LNCaP clone FGC (cell line): ENCODE results near the gene NAA35.

Source experiments
- DNase-seq: peaks from one replicate; pipeline ENCODE4 v3.0.0-alpha.2; 2011; ENCODE audit warnings: low read depth
- H3K4me3 ChIP-seq: 2 replicates; pipeline ENCODE4 v1.5.1; 2011; ENCODE audit warnings: mild to moderate bottlenecking, low read depth, low read length, control low read depth
- CTCF ChIP-seq: IDR thresholded peaks from 2 replicates; pipeline ENCODE4 v1.5.1; 2012; ENCODE audit warnings: mild to moderate bottlenecking; ENCODE audit not compliant: control insufficient read depth, insufficient read depth; ENCODE audit errors: extremely low read depth

NAA35 gene

DNA sequence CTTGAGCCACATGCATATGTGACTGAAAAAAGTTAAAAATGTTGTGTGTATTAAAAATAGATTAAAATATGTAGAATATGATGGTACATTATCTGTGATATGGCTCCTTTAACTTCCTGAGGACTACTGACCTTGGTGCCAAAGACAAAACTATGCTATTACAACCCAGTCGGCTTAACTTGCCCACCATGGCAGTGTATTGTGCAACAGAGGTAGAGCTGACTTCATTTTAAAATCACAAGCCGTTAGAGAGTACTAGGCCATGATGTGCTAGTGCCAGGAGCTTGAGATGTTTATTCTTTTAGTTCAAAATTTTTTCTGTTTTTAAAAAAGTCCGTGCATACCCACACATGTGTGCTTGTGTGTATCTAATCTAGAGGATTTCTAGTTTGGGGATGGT is 46.3 kb downstream of the NAA35 start:
- H3K4me3 ChIP-seq: no peak overlapping the region
- no peak for DNase-seq
- TF ChIP-seq CTCF: no peak

DNA sequence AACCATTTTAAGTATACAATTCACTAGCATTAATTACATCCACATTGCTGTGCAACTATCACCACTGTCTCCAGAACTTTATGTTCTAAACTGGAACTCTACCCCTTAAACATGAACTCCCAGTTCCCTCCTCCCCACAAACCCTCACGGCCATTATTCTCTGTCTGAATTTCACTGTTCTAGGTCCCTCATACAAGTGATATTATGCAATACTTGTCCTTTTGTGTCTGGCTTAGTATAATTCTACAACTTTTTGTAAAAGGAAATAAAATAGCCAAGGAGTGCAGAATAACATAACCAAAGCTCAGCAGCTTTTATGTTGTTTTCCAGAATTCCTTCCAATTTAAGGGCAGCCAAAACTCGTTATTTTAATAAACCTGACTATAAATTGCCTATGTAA is 53.2 kb downstream of the NAA35 start:
- no peak for DNase-seq
- H3K4me3 ChIP-seq: no peak overlapping the region
- no peak for TF ChIP-seq CTCF

DNA sequence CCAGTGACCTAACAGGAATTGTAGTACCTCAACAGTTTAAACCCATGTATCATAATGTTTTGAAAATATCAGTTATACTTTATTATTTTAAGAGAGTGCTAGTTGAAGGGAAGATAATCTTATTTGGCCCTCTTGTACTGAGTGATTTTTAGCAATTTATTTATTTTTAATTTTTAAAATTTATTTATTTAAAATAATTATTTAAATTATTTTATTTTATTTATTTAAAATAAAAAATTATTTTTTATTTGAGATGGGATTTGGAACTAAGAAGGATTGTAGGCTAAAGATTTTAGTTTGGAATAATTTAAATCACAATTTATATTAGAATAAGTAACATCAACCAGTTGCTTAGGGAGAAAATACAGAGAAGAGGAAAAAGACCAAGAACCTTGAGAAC is 54.2 kb downstream of the NAA35 start:
- no peak for TF ChIP-seq CTCF
- no peak for DNase-seq
- no peak overlapping the region for H3K4me3 ChIP-seq

DNA sequence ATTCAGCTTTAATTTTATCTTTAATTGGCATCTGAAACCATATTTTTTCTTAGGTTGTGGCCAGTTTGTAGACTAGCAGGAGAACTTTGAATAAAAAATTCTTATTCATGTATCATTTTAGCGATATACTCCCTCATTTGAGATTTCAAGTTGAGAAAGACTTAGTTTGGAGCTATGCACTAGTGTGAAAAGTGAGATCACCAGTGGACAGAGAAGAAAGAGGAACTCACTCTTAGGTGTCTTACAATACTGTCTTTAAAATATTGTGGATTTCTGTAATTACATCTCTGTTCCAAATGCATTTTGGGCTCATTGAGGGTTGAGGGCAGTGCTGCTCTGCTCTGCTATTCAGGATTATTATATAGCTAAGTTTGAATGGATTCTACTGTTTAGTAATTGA is 54.7 kb downstream of the NAA35 start:
- no peak for TF ChIP-seq CTCF
- DNase-seq: no peak
- no peak overlapping the region for H3K4me3 ChIP-seq

GRCh38 chr9:86005253-86005775 is 64.4 kb downstream of the NAA35 start:
- no peak for DNase-seq
- no peak for TF ChIP-seq CTCF
- H3K4me3 ChIP-seq: no peak overlapping the region

DNA sequence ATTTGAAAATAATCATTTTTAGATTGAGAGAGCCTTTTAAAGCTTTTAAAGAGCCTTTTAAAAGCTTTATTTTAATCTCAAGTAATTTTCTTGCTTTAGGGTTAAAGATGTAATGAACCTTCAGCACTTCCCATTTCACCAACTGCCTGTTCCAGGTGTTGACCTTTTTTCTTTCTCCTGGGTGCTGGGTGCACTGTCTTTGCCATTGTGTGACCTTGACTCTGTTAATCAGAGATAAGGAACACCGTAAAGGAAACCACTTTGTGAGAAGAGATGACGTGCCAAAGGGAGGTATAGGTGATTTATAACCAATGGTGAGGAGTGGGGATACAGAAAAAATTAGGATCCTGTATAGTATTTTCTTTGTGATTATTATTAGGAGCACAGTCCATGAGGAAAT is 68.2 kb downstream of the NAA35 start:
- DNase-seq: no peak
- no peak for TF ChIP-seq CTCF
- H3K4me3 ChIP-seq: no peak overlapping the region

DNA sequence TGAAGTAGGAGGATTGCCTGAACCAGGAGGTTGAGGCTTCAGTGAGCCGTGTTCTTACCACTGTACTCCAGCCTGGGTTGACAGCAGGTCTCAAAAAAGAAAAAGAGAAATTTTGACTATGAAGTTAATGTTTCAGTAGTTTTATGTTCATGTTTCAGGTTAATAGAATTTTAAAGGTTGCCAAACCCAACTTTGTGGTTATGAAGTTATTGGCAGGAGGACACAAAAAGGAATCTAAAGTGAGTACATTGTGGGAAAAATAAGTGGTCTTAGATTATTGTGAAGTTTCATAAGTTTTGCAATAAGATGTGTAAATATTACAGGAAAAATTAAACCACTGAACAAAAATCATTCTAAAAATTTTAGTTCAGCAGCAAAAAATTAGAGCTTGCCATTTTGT is 79.8 kb downstream of the NAA35 start:
- no peak for DNase-seq
- no peak overlapping the region for H3K4me3 ChIP-seq
- TF ChIP-seq CTCF: no peak
